ENCODE results near the gene TTC1. TPM values are rescaled to one million over a fixed set of nuclear protein-coding genes. Genes with fewer than 3 reads are reported as not detected.

TTC1 gene
- total RNA-seq, 1 donor from 2014 or later = 25.5 TPM

- FAIRE-seq = no peak
- no peak for DNase-seq (ENCODE audit: low read depth)
- peaks cover 9% of the 10 kb centered on the region for H3K36me3 ChIP-seq (ENCODE audit: control insufficient read depth, insufficient read depth, low read length)
- no peak overlapping the region for H3K4me3 ChIP-seq (ENCODE audit: low read depth, low read length)
- H3K27me3 ChIP-seq (ENCODE audit: control insufficient read depth, insufficient read depth, low read length) = no peaks in the 10 kb centered on the region
- no peak for TF ChIP-seq CTCF (IDR thresholded peaks at IDR 0.05; ENCODE audit: insufficient read depth, low read length, severe bottlenecking)
These were observed 84.2 kb downstream of the TTC1 start for GRCh38 chr5:160092960-160093707.

- TF ChIP-seq CTCF (IDR thresholded peaks at IDR 0.05; ENCODE audit: insufficient read depth, low read length, severe bottlenecking) = no peak
- Histone ChIP-seq H3K27me3 (ENCODE audit: control insufficient read depth, insufficient read depth, low read length) (no peaks in the 10 kb centered on the region), H3K36me3 (ENCODE audit: control insufficient read depth, insufficient read depth, low read length) (peaks cover 9% of the 10 kb centered on the region), H3K4me3 (ENCODE audit: low read depth, low read length) (no peak overlapping the region)
- no peak for FAIRE-seq
- DNase-seq (ENCODE audit: low read depth) = no peak
These were observed 87.2 kb downstream of the TTC1 start for GRCh38 chr5:160096178-160096577.

- H3K4me3 ChIP-seq (ENCODE audit: low read depth, low read length) = no peak overlapping the region
- no peak for TF ChIP-seq CTCF (IDR thresholded peaks at IDR 0.05; ENCODE audit: insufficient read depth, low read length, severe bottlenecking)
- FAIRE-seq (no peak), DNase-seq (ENCODE audit: low read depth) (no peak)
- no peaks in the 10 kb centered on the region for H3K27me3 ChIP-seq (ENCODE audit: control insufficient read depth, insufficient read depth, low read length)
- H3K36me3 ChIP-seq (ENCODE audit: control insufficient read depth, insufficient read depth, low read length) = peaks cover 6% of the 10 kb centered on the region
These were observed 89.1 kb downstream of the TTC1 start for GRCh38 chr5:160097991-160098390.

GRCh38 chr5:160105686-160106360, 96.9 kb downstream of the TTC1 start:
- TF ChIP-seq CTCF (IDR thresholded peaks at IDR 0.05; ENCODE audit: insufficient read depth, low read length, severe bottlenecking) = no peak
- FAIRE-seq = no peak
- DNase-seq (ENCODE audit: low read depth) = no peak
- no peak overlapping the region for H3K4me3 ChIP-seq (ENCODE audit: low read depth, low read length)
- H3K27me3 ChIP-seq (ENCODE audit: control insufficient read depth, insufficient read depth, low read length) = no peaks in the 10 kb centered on the region
- peaks cover 1% of the 10 kb centered on the region for H3K36me3 ChIP-seq (ENCODE audit: control insufficient read depth, insufficient read depth, low read length)

- TF ChIP-seq CTCF (IDR thresholded peaks at IDR 0.05; ENCODE audit: insufficient read depth, low read length, severe bottlenecking) = no peak
- DNase-seq (ENCODE audit: low read depth) (no peak), FAIRE-seq (no peak)
- Histone ChIP-seq H3K27me3 (ENCODE audit: control insufficient read depth, insufficient read depth, low read length) (no peaks in the 10 kb centered on the region), H3K4me3 (ENCODE audit: low read depth, low read length) (no peak overlapping the region), H3K36me3 (ENCODE audit: control insufficient read depth, insufficient read depth, low read length) (peaks cover 3% of the 10 kb centered on the region)
These were observed 99.2 kb downstream of the TTC1 start for GRCh38 chr5:160108124-160108523.

Other genes starting within 250 kb of the TTC1 start
- under 0.01 TPM in 1 of 2 replicates, not detected in the other for gene ADRA1B, start 92.7 kb upstream of the TTC1 start, total RNA-seq
- 10.8 and 13.1 TPM in 2 replicates for gene PWWP2A, start 110.3 kb downstream of the TTC1 start, total RNA-seq
- 0.77 TPM in 1 of 2 replicates, not detected in the other for gene FABP6, start 220.4 kb downstream of the TTC1 start, total RNA-seq